Neural progenitor cell (in vitro differentiated cells): ENCODE data around the gene AKNAD1. TPM values are rescaled to one million over a fixed set of nuclear protein-coding genes. Genes with fewer than 3 reads are reported as not detected.
A peak's percentile ranks its signal among the peaks of the same experiment; 100 is the strongest.

Experiments
- DNase-seq: peaks from one replicate; pipeline ENCODE4 v3.0.0-alpha.2; 2016; ENCODE audit warnings: low spot score
- H2AFZ ChIP-seq: fragments of 200-600 bp; sonication (generic); replicated peaks from 2 replicates; pipeline ENCODE4 v1.6.1; 2016; ENCODE audit warnings: antibody characterized with exemption
- H3F3A ChIP-seq: fragments of 200-600 bp; sonication (generic); 2 replicates; pipeline ENCODE4 v1.6.1; 2016; ENCODE audit warnings: antibody characterized with exemption, low read depth
- H3K27ac ChIP-seq: fragments of 200-600 bp; sonication (generic); 2 replicates; pipeline ENCODE4 v1.5.1; 2016; ENCODE audit warnings: mild to moderate bottlenecking
- H3K27me3 ChIP-seq: fragments of 200-600 bp; sonication (generic); 2 replicates; pipeline ENCODE4 v1.6.1; 2016; ENCODE audit warnings: mild to moderate bottlenecking, moderate library complexity
- H3K36me3 ChIP-seq: fragments of 200-600 bp; sonication (generic); 2 replicates; pipeline ENCODE4 v1.5.1; 2016
- H3K4me1 ChIP-seq: fragments of 200-600 bp; sonication (generic); 2 replicates; pipeline ENCODE4 v1.6.1; 2016; ENCODE audit warnings: mixed run types
- H3K4me2 ChIP-seq: fragments of 200-600 bp; sonication (generic); 2 replicates; pipeline ENCODE4 v1.6.1; 2016
- H3K4me3 ChIP-seq: fragments of 200-600 bp; sonication (generic); 2 replicates; pipeline ENCODE4 v1.5.1; 2016
- H3K79me2 ChIP-seq: fragments of 200-600 bp; sonication (generic); 2 replicates; pipeline ENCODE4 v1.6.1; 2016; ENCODE audit warnings: low read depth
- H3K9ac ChIP-seq: fragments of 200-600 bp; sonication (generic); 2 replicates; pipeline ENCODE4 v1.6.1; 2016
- H3K9me3 ChIP-seq: fragments of 200-600 bp; sonication (generic); 2 replicates; pipeline ENCODE4 v1.5.1; 2016; ENCODE audit warnings: low read depth
- H4K20me1 ChIP-seq: fragments of 200-600 bp; sonication (generic); 2 replicates; pipeline ENCODE4 v1.6.1; 2016; ENCODE audit warnings: low read depth
- H3K27ac Mint-ChIP-seq: 3 replicates; pipeline ENCODE4 v1.8.0; 2021; ENCODE audit warnings: mixed read lengths
- H3K27me3 Mint-ChIP-seq: 2 replicates; pipeline ENCODE4 v1.8.0; 2022; ENCODE audit warnings: low read depth, mild to moderate bottlenecking, inconsistent platforms, moderate library complexity, mixed read lengths; ENCODE audit not compliant: insufficient read depth
- H3K36me3 Mint-ChIP-seq: 3 replicates; pipeline ENCODE4 v1.8.0; 2021; ENCODE audit warnings: mixed read lengths
- H3K4me1 Mint-ChIP-seq: 3 replicates; pipeline ENCODE4 v1.8.0; 2021; ENCODE audit warnings: mixed read lengths
- H3K4me3 Mint-ChIP-seq: 3 replicates; pipeline ENCODE4 v1.8.0; 2021; ENCODE audit warnings: mild to moderate bottlenecking, moderate library complexity, mixed read lengths
- H3K9me3 Mint-ChIP-seq: 3 replicates; pipeline ENCODE4 v1.8.0; 2020; ENCODE audit warnings: mixed read lengths
- CTCF ChIP-seq: fragments of 200-600 bp; sonication (generic); IDR thresholded peaks from 2 replicates; pipeline ENCODE4 v1.5.1; 2017; ENCODE audit warnings: antibody characterized with exemption, mild to moderate bottlenecking
- EZH2 ChIP-seq: fragments of 200-600 bp; sonication (generic); IDR thresholded peaks from 2 replicates; pipeline ENCODE4 v1.6.1; 2017; ENCODE audit warnings: antibody characterized with exemption, mild to moderate bottlenecking, moderate library complexity
- EZH2phosphoT487 ChIP-seq: fragments of 200-600 bp; sonication (generic); IDR thresholded peaks from 2 replicates; pipeline ENCODE4 v1.6.1; 2017; ENCODE audit warnings: antibody characterized with exemption
- total RNA-seq: library from RNA; depleted of rRNA; stranded (reverse); fragments of >200 nt; gene quantifications from 2 replicates; pipeline ENCODE4 v1.2.3, GENCODE V29; 2015; ENCODE audit warnings: low replicate concordance

The AKNAD1 gene
- total RNA-seq, 1 donor from 2014 or later, result not detected

- TF ChIP-seq EZH2phosphoT487, result no peak
- TF ChIP-seq CTCF, result no peak
- TF ChIP-seq EZH2, result no peak
- H3F3A ChIP-seq, result no peaks in the 10 kb centered on the region
- peaks cover 28% of the 10 kb centered on the region for H3K4me1 ChIP-seq
- no peak for DNase-seq
- Mint-ChIP-seq H3K27me3 (peaks cover 3% of the 10 kb centered on the region), H3K4me3 (no peak overlapping the region), H3K4me1 (peaks cover 14% of the 10 kb centered on the region), H3K9me3 (no peaks in the 10 kb centered on the region), H3K27ac (no peak overlapping the region), H3K36me3 (no peaks in the 10 kb centered on the region)
- H3K9me3 ChIP-seq, result no peaks in the 10 kb centered on the region
- peak overlapping the region; percentile 45 for H2AFZ ChIP-seq
- no peaks in the 10 kb centered on the region for H3K36me3 ChIP-seq
- H3K27ac ChIP-seq, result no peak overlapping the region
- no peak overlapping the region for H3K4me3 ChIP-seq
- H3K27me3 ChIP-seq, result no peaks in the 10 kb centered on the region
- no peak overlapping the region for H3K9ac ChIP-seq
- H4K20me1 ChIP-seq, result no peaks in the 10 kb centered on the region
- H3K4me2 ChIP-seq, result no peak overlapping the region
- H3K79me2 ChIP-seq, result no peaks in the 10 kb centered on the region
These were observed 11.4 kb downstream of the AKNAD1 start for GRCh38 chr1:108845446-108845845.

- H3K4me3 ChIP-seq, result no peak overlapping the region
- Mint-ChIP-seq H3K4me1 (peaks cover 14% of the 10 kb centered on the region), H3K4me3 (no peak overlapping the region), H3K36me3 (no peaks in the 10 kb centered on the region), H3K27me3 (peaks cover 3% of the 10 kb centered on the region), H3K27ac (no peak overlapping the region), H3K9me3 (no peaks in the 10 kb centered on the region)
- no peaks in the 10 kb centered on the region for H3K79me2 ChIP-seq
- no peaks in the 10 kb centered on the region for H3K27me3 ChIP-seq
- no peaks in the 10 kb centered on the region for H3K36me3 ChIP-seq
- H4K20me1 ChIP-seq, result no peaks in the 10 kb centered on the region
- H3K4me1 ChIP-seq, result peaks cover 28% of the 10 kb centered on the region
- H3K4me2 ChIP-seq, result no peak overlapping the region
- no peak overlapping the region for H3K27ac ChIP-seq
- no peaks in the 10 kb centered on the region for H3K9me3 ChIP-seq
- TF ChIP-seq EZH2phosphoT487, result no peak
- TF ChIP-seq EZH2, result no peak
- no peak for TF ChIP-seq CTCF
- H3K9ac ChIP-seq, result no peak overlapping the region
- DNase-seq, result no peak
- H2AFZ ChIP-seq, result no peak overlapping the region
- no peaks in the 10 kb centered on the region for H3F3A ChIP-seq
These were observed 13.3 kb downstream of the AKNAD1 start for GRCh38 chr1:108843390-108844137.

GRCh38 chr1:108842525-108843181, 14.2 kb downstream of the AKNAD1 start:
- Histone ChIP-seq H2AFZ (no peak overlapping the region), H3K36me3 (peaks cover 4% of the 10 kb centered on the region), H3K79me2 (no peaks in the 10 kb centered on the region), H3K4me1 (peaks cover 28% of the 10 kb centered on the region), H3K27ac (peak overlapping the region; percentile 0), H3K9me3 (no peaks in the 10 kb centered on the region), H3K4me3 (no peak overlapping the region), H3K4me2 (peak overlapping the region; percentile 66), H3K9ac (no peak overlapping the region), H3F3A (no peaks in the 10 kb centered on the region), H3K27me3 (no peaks in the 10 kb centered on the region), H4K20me1 (no peaks in the 10 kb centered on the region)
- H3K4me3 Mint-ChIP-seq, result no peak overlapping the region
- H3K27ac Mint-ChIP-seq, result no peak overlapping the region
- peaks cover 14% of the 10 kb centered on the region for H3K4me1 Mint-ChIP-seq
- H3K9me3 Mint-ChIP-seq, result peaks cover 4% of the 10 kb centered on the region
- TF ChIP-seq EZH2, result no peak
- TF ChIP-seq EZH2phosphoT487, result no peak
- TF ChIP-seq CTCF, result no peak
- no peaks in the 10 kb centered on the region for H3K36me3 Mint-ChIP-seq
- peak; percentile 28 for DNase-seq
- H3K27me3 Mint-ChIP-seq, result no peaks in the 10 kb centered on the region
